ENCODE measurements around the gene ZNF469. TPM values are rescaled to one million over a fixed set of nuclear protein-coding genes. Genes with fewer than 3 reads are reported as not detected.

The ZNF469 gene
- total and polyA plus RNA-seq, 9 donors = 0.52 to 16.2 (median 5.5) TPM

- TF ChIP-seq POLR2A (IDR thresholded peaks at IDR 0.05) (no peak), EP300 (IDR thresholded peaks at IDR 0.05) (no peak), CTCF (IDR thresholded peaks at IDR 0.05) (no peak)
- no peak overlapping the region for H3K4me3 ChIP-seq
- no peaks in the 10 kb centered on the region for H3K4me1 ChIP-seq (ENCODE audit: insufficient read depth)
- peak in 1 of 5 donors; percentile 12 for DNase-seq
- intact Hi-C loops (cut with DNase I) = no loop called here
- no peak overlapping the region for H3K27ac ChIP-seq
- WGBS, 3 donors = 86 to 91% (median 89%) methylated on average over 23 to 30 of the region's 30 CpGs
- H3K9me3 ChIP-seq = no peaks in the 10 kb centered on the region
- H3K36me3 ChIP-seq = no peaks in the 10 kb centered on the region
- no peaks in the 10 kb centered on the region for H3K27me3 ChIP-seq
These were observed 31.2 kb upstream of the ZNF469 start for GRCh38 chr16:88351491-88352101.

DNA sequence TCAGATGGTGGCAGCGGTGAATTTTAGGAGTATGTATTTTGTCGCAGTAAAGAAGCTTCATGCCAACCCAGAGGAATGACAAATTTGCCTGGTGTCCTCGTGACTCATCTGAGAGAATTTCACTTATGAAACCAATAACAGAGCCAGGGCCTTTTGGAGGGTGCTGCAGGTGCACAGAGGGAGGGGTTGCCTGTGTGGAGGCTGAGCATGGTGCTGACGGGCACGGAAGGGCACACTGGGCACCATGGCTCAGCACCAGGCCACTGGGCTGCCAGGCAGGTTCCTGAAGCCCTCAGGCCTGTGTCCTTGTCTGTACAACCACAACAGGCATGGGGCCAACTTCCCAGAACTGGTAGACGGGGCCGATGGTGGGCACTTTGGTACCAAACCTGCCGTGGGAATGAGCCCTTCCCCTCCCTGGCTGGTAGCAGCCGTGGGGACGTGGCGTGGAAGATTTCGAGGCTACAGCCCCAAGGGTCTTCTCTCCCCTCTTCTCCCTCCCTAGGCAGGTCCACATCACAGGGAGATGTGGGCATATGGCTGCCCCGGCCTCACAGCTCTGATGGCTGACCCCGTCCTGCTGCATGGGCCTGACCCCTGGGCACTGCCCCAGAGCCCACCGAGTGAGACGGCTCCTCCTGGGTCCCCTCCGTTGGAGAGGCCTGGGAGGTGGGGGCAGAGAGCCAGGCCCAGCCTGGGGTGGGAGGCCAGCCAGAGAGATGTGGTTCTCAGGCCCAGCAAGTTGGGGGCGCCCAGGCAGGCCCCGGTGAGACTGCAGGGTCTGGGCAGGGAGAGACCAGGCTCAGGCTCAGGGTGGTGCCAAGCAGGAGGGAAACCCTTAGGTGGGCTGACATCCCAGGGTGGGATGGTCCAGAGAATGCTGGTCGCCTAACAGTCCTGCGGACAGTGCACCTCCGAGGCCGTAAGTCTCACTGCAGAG lies 30.2 kb upstream of the ZNF469 start:
- Histone ChIP-seq H3K36me3 (no peaks in the 10 kb centered on the region), H3K27ac (no peak overlapping the region), H3K27me3 (no peaks in the 10 kb centered on the region), H3K9me3 (no peaks in the 10 kb centered on the region), H3K4me3 (no peak overlapping the region), H3K4me1 (ENCODE audit: insufficient read depth) (no peaks in the 10 kb centered on the region)
- no peak for TF ChIP-seq EP300 (IDR thresholded peaks at IDR 0.05)
- TF ChIP-seq POLR2A (IDR thresholded peaks at IDR 0.05) = no peak
- TF ChIP-seq CTCF (IDR thresholded peaks at IDR 0.05) = no peak
- intact Hi-C loops (cut with DNase I) = no loop called here
- WGBS, 3 donors = 90 to 92% (median 91%) methylated on average over 23 of the region's 23 CpGs
- DNase-seq = peak in 1 of 5 donors; percentile 20

DNA sequence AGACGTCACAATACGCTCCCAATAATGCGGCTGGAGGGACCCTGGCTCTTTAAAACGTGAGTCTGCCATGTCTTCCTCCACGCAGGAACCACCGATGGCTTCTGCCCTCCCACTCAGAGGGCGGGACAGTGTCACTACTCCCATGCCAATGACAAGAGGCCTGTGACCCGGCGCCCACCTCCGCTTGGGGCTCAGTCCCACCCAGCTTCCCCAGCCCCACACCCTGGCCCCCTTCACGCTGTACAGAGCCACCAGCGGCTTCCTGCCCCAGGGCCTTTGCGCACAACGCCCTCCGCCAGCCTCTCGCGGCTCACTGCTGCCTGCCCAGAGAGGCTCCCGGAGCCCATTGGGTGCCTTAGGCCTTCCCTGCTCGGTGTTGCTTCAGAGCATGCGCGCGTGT lies 29.5 kb upstream of the ZNF469 start:
- 91 to 94% (median 94%) methylated on average over 22 of the region's 22 CpGs for WGBS, 3 donors
- intact Hi-C loops (cut with DNase I) = no loop called here
- Histone ChIP-seq H3K36me3 (no peaks in the 10 kb centered on the region), H3K9me3 (no peaks in the 10 kb centered on the region), H3K4me3 (no peak overlapping the region), H3K27me3 (no peaks in the 10 kb centered on the region), H3K27ac (no peak overlapping the region), H3K4me1 (ENCODE audit: insufficient read depth) (no peaks in the 10 kb centered on the region)
- TF ChIP-seq EP300 (IDR thresholded peaks at IDR 0.05) (no peak), POLR2A (IDR thresholded peaks at IDR 0.05) (no peak), CTCF (IDR thresholded peaks at IDR 0.05) (no peak)
- DNase-seq = peak in 1 of 5 donors; percentile 14

DNA sequence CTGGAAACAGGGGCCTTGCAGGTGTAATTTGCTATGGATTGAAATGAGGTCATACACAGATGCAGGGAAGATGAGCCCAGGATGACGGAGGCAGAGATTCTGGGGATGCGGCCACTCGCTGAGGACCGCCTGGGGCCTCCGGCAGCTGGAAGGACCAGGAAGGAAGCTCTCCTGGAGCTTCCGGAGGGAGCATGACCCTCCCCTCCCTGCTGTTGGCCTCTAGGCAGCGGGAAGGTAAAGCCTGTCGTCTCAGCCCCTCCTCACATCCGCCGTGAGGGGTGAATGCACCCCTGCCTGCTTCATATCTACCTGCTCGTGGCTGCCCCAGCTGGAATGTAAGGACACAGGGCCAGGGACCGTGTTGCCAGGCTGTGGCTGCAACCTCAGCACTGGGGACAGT lies 29.1 kb upstream of the ZNF469 start:
- Histone ChIP-seq H3K27ac (no peak overlapping the region), H3K4me3 (no peak overlapping the region), H3K36me3 (no peaks in the 10 kb centered on the region), H3K27me3 (no peaks in the 10 kb centered on the region), H3K9me3 (no peaks in the 10 kb centered on the region), H3K4me1 (ENCODE audit: insufficient read depth) (no peaks in the 10 kb centered on the region)
- TF ChIP-seq CTCF (IDR thresholded peaks at IDR 0.05) (no peak), EP300 (IDR thresholded peaks at IDR 0.05) (no peak), POLR2A (IDR thresholded peaks at IDR 0.05) (no peak)
- WGBS, 3 donors = 84 to 88% (median 85%) methylated on average over 12 of the region's 12 CpGs
- peak in 1 of 5 donors; percentile 17 for DNase-seq
- intact Hi-C loops (cut with DNase I) = no loop called here
